ENCODE results near the gene EPHA7.

The EPHA7 gene

DNA sequence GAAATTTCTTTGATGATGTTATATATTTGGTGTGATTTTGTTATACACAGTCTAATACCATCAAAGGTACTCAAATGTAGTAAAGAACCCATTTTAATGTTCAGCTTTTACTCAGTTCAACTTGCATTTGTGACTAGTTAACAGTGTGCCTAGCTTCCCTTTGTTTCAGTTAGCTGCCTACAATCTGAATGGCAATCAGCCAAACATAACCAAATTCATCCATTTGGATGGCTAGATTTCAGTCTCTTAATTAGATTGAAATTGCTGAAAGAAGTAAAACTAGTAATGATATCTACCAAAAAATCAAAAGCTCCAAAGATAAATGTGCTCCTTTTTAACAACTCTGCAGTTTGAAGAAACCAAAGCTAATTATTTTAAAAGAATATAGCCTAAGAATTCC is 6.9 kb downstream of the EPHA7 start (continued):
- TF ChIP-seq, protein P1, sequence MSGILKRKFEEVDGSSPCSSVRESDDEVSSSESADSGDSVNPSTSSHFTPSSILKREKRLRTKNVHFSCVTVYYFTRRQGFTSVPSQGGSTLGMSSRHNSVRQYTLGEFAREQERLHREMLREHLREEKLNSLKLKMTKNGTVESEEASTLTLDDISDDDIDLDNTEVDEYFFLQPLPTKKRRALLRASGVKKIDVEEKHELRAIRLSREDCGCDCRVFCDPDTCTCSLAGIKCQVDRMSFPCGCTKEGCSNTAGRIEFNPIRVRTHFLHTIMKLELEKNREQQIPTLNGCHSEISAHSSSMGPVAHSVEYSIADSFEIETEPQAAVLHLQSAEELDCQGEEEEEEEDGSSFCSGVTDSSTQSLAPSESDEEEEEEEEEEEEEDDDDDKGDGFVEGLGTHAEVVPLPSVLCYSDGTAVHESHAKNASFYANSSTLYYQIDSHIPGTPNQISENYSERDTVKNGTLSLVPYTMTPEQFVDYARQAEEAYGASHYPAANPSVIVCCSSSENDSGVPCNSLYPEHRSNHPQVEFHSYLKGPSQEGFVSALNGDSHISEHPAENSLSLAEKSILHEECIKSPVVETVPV (CRISPR knock-in tag; IDR thresholded peaks at IDR 0.05): no peak
- no peak for TF ChIP-seq ARNTL (CRISPR knock-in tag; IDR thresholded peaks at IDR 0.05; ENCODE audit: borderline replicate concordance, low read depth)
- no peak for TF ChIP-seq ZC3H10 (CRISPR knock-in tag; IDR thresholded peaks at IDR 0.05)
- no peak for TF ChIP-seq SNAI2 (CRISPR knock-in tag; IDR thresholded peaks at IDR 0.05)
- TF ChIP-seq ZNF70 (CRISPR knock-in tag; IDR thresholded peaks at IDR 0.05): no peak
- TF ChIP-seq BACH2 (CRISPR knock-in tag; IDR thresholded peaks at IDR 0.05; ENCODE audit: borderline replicate concordance): no peak
- no peak for TF ChIP-seq POU6F1 (CRISPR knock-in tag; IDR thresholded peaks at IDR 0.05; ENCODE audit: borderline replicate concordance, low read depth)
- no peak for TF ChIP-seq ZNF565 (CRISPR knock-in tag; conservative IDR thresholded peaks at IDR 0.05; ENCODE audit: low read depth)
- TF ChIP-seq ZFP3 (CRISPR knock-in tag; IDR thresholded peaks at IDR 0.05): no peak

DNA sequence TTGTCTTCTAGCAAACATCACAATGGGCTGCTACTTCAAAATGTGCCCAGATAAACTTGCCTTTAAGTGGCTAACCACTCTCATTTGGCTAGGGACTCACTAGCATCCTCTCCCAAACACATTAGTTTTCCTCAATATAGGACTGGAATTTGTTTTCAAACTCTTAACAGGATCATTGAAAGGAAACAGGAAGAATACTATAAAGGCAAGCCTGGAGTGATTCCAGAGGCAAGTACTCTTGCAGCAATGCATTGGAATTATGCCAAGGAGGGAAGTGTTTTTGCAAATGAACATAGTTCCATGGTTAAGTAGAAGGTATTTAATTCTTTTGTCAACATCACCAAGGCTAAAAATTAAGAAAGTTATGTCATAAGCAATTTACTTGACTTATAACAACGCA is 12.2 kb downstream of the EPHA7 start:
- no peak for ATAC-seq
- TF ChIP-seq TSHZ2 (CRISPR knock-in tag; IDR thresholded peaks at IDR 0.05) (no peak), SNAI2 (CRISPR knock-in tag; IDR thresholded peaks at IDR 0.05) (no peak), ZNF8 (CRISPR knock-in tag; IDR thresholded peaks at IDR 0.05) (no peak), BACH2 (CRISPR knock-in tag; IDR thresholded peaks at IDR 0.05; ENCODE audit: borderline replicate concordance) (no peak), PPARA (CRISPR knock-in tag; IDR thresholded peaks at IDR 0.05; ENCODE audit: borderline replicate concordance) (no peak)

DNA sequence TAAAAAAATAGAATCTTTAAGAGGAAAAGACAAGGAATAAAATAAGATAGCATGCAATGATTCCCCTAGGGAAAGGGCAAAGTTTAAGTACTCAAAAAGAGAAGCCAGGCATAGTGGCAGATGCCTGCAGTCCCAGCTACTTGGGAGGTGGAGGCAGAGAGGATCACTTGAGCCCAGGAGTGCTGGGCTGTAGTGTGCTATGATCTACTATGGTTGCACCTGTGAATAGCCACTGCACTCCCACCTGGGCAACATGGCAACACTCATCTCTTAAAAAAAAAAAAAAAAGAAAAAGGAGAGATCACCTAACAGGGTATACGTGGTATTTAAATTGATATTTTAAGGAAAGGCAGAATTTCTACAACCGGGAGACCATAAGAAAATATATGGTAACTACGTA is 16.0 kb downstream of the EPHA7 start:
- TF ChIP-seq CSDC2 (CRISPR knock-in tag; IDR thresholded peaks at IDR 0.05) (no peak), ESRRG (CRISPR knock-in tag; IDR thresholded peaks at IDR 0.05) (no peak), OSR1 (CRISPR knock-in tag; IDR thresholded peaks at IDR 0.05) (no peak), PPARA (CRISPR knock-in tag; IDR thresholded peaks at IDR 0.05; ENCODE audit: borderline replicate concordance) (no peak), ISL1 (CRISPR knock-in tag; IDR thresholded peaks at IDR 0.05) (no peak), PATZ1 (CRISPR knock-in tag; IDR thresholded peaks at IDR 0.05; ENCODE audit: borderline replicate concordance) (no peak), ZNF565 (CRISPR knock-in tag; conservative IDR thresholded peaks at IDR 0.05; ENCODE audit: low read depth) (no peak)
- ATAC-seq: no peak

GRCh38 chr6:93398723-93399122 is 20.6 kb downstream of the EPHA7 start:
- TF ChIP-seq RARB (CRISPR knock-in tag; IDR thresholded peaks at IDR 0.05) (no peak), CREB5 (CRISPR knock-in tag; IDR thresholded peaks at IDR 0.05; ENCODE audit: low read depth) (no peak)

More at GRCh38 chr6:93398723-93399122, 20.6 kb downstream of the EPHA7 start:
- ATAC-seq: no peak
